T-helper 1 cell treated with Interleukin-12 subunit alpha and Interleukin-12 subunit beta and Interleukin-4 antibody, amounts not matched to agents 30 μg/mL and 1 μg/mL, for 36 hours (primary cell): Measurements from ENCODE around the gene CFAP74.

ENCODE experiments used
- H3K27ac Mint-ChIP-seq: one replicate; pipeline ENCODE4 v1.8.0; 2021; ENCODE audit warnings: mild to moderate bottlenecking, mixed read lengths
- H3K27me3 Mint-ChIP-seq: one replicate; pipeline ENCODE4 v1.8.0; 2021; ENCODE audit warnings: low read depth, mixed read lengths
- H3K36me3 Mint-ChIP-seq: one replicate; pipeline ENCODE4 v1.8.0; 2021; ENCODE audit warnings: low read depth, mixed read lengths
- H3K4me1 Mint-ChIP-seq: one replicate; pipeline ENCODE4 v1.8.0; 2021; ENCODE audit warnings: low read depth, mixed read lengths
- H3K4me3 Mint-ChIP-seq: one replicate; pipeline ENCODE4 v1.8.0; 2021; ENCODE audit warnings: mild to moderate bottlenecking, moderate library complexity, mixed read lengths
- H3K9me3 Mint-ChIP-seq: one replicate; pipeline ENCODE4 v1.8.0; 2021; ENCODE audit warnings: mixed read lengths

The CFAP74 gene

DNA sequence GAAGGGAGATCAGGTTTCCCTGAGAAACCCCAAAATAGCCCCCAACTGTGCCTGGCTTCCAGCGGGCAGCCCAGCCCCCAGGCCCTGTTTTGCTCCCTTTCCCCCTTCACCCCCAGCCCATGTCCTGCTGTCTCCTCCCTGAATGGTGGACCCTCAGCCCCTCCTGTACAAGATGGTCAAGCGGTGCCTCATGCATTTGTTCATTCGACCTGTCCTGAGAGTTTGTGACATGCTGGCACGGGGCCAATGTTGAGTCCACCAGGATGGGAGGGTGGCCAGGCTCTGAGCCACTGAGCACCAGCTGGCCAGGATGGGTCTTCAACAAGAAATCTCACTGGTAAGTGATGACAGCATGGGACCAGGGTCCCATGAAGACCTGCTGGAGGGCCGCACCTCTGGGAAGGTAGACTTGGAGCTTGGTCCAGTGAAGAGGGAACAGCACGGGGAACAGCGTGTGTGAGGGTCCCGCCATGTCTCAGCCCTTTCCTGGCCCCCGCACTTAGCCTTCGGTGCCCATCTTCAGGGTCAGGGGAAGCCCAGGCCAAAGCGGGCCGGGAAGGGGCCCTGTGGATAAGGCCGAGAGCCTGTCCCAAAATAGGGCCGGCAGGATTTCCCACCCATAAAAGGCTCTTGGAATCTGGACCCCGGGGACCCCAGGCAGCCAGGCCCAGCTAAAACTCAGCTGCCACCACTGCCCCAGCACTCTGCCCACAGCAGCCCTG is 88.5 kb downstream of the CFAP74 start, which contains the start of gene CALML6:
TSS of gene CALML6 (plus strand) at position 290 of the 722 bp plus-strand sequence. CDS start at position 311, 21 bp downstream.
- H3K4me3 Mint-ChIP-seq, result no peak within 1 kb of the TSS
- no peaks in the 10 kb centered on the region for H3K27me3 Mint-ChIP-seq
- H3K27ac Mint-ChIP-seq, result peak within 1 kb of the TSS; percentile 19
- H3K36me3 Mint-ChIP-seq, result no peaks in the 10 kb centered on the region
- H3K9me3 Mint-ChIP-seq, result no peaks in the 10 kb centered on the region
- H3K4me1 Mint-ChIP-seq, result peaks cover 2% of the 10 kb centered on the region

DNA sequence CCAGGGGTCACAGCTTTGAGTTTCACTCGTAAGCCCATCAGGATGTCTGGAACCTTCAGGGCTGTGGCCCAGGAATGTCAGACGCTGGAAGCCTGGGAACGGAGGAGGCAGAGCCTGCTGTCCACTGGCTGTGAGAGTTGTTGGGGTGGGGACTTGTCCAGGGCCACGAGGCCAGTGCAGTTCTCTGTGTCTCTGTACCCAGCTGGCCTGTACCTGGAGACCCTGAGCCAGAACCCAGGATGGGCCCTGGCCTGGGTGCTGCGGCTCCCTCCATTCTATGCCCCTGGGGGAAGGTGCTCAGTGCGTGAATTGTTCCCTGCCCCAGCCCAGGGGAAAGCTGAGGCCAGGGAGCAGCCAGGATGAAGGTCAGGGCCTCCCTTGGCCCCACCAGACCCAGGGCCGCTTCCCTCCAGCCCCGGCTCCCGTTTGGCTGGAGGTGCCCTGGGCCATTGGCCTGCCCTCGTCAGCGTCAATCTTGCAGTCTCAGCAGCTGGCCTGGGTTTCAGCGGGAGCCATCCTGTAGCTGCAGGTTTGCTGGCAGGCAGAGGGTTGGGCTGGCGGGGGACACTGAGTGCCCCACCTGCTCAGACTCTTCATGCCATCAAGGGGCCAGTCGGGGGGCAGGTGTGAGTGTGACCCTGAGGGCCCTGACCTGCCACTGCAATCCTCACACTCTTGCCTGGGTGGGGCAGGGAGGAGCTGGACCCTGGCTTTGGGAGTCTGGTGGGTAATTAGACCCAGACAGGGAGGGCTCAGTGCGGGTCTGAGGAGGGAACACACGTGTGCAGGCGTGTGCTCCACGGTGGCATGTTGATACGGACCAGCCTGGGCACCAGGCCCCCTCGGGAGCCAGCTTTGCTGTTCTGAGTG is 89.2 kb downstream of the CFAP74 start:
- Mint-ChIP-seq H3K4me1 (peaks cover 6% of the 10 kb centered on the region), H3K4me3 (no peak overlapping the region), H3K27me3 (no peaks in the 10 kb centered on the region), H3K27ac (no peak overlapping the region), H3K36me3 (no peaks in the 10 kb centered on the region), H3K9me3 (no peaks in the 10 kb centered on the region)

DNA sequence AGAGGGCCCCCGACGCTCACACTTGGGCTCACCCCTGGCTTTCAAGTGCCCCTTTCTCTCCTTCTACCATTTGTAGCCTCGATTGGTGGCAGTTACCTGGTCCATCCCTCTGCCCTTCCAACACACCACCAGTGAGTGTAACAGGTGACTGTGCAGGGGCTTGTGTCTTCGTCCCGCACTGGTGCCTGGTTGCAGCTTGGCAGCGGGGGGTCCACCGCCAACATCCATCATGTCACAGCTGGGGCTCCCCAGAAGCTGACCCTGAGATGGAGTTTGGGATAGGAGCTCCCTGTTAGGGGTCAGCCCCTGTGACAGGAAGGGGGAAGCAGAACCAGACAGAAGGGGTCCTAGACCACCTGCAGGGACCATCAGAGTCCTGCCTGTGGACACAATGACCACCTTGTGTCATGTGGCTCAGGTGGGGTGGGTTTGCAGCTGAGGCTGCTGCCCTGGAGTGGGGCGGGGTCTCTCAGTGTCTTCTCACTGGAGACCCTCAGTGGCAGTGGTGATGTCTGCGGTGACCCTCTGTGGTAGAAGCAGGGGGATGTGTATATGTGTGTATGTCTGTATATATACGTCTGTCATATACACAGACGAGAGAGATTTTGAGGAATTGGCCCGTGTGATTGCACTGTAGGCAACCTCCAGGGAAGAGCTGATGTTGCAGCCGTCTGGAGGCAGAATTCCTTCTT is 92.1 kb downstream of the CFAP74 start:
- peaks cover 8% of the 10 kb centered on the region for H3K4me1 Mint-ChIP-seq
- H3K4me3 Mint-ChIP-seq, result no peak overlapping the region
- H3K27me3 Mint-ChIP-seq, result no peaks in the 10 kb centered on the region
- H3K36me3 Mint-ChIP-seq, result no peaks in the 10 kb centered on the region
- no peak overlapping the region for H3K27ac Mint-ChIP-seq
- H3K9me3 Mint-ChIP-seq, result no peaks in the 10 kb centered on the region

DNA sequence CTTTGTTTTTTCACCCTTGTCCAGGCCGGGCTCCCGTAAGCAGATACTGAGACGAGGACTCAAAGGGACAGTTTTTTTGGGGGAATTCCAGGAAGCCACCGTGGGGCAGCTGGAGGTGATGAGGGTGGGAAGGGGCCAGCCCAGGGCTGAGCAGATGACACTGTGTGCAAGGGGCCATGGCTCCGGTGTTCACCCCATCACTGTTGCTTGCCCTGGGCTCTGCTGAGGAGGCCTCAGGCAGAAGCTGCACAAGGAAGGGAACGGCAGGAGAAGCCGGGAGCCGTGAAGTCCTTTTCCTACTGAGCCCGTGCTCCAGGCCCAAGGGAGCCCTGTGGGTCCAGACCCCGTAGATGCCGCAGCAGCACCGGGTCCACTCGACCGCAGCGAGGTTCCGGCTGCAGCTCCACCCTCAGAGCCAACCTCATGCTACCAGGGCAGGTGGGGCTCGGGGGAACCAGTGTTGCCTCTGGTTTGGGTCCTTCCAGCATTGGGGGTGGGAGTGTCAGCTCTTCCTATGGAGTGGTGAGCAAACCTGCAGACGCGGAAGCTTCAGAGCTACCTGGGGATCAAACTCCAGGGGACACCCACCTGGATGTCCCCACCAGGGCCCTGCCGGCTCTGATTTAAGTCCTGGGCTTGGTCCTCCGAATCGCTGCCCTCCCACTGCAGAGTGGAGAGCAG is 92.8 kb downstream of the CFAP74 start:
- no peak overlapping the region for H3K4me3 Mint-ChIP-seq
- no peaks in the 10 kb centered on the region for H3K27me3 Mint-ChIP-seq
- peaks cover 13% of the 10 kb centered on the region for H3K4me1 Mint-ChIP-seq
- no peak overlapping the region for H3K27ac Mint-ChIP-seq
- H3K9me3 Mint-ChIP-seq, result no peaks in the 10 kb centered on the region
- no peaks in the 10 kb centered on the region for H3K36me3 Mint-ChIP-seq

DNA sequence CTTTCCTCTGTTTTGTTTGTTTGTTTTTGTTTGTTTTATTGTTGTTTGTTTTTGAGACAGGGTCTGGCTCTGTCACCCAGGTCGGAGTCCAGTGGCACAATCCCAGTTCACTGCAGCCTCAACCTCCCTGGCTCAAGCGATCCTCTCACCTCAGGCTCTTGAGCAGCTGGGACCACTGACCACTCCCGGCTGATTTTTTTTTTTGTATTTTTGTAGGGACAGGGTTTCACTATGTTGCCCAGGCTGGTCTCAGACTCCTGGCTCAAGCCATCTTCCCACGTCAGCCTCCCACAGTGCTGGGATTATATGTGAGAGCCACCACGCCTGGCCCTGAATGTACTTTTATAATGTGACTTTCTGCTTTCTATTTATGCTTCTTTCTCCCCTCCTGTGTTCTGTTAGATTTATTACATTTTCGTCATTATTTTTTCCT is 93.5 kb downstream of the CFAP74 start:
- peak overlapping the region; percentile 47 for H3K27ac Mint-ChIP-seq
- peaks cover 13% of the 10 kb centered on the region for H3K4me1 Mint-ChIP-seq
- H3K36me3 Mint-ChIP-seq, result no peaks in the 10 kb centered on the region
- no peaks in the 10 kb centered on the region for H3K27me3 Mint-ChIP-seq
- H3K4me3 Mint-ChIP-seq, result peak overlapping the region; percentile 77
- no peaks in the 10 kb centered on the region for H3K9me3 Mint-ChIP-seq

DNA sequence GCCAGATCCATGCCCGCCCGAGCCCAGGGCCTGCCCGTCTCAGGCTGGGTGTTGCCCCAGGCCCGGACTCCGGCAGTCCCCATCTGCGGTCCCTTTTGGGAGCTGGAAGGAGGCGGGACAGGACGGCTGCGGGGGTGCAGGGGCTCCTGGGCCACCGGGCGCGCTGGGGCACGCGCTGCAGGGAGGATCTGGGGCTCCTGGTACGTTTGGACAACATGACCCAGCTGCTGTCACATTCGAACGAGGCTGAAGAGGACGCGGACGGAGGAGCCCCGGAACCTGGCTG is 95.1 kb downstream of the CFAP74 start:
- no peaks in the 10 kb centered on the region for H3K27me3 Mint-ChIP-seq
- peaks cover 13% of the 10 kb centered on the region for H3K4me1 Mint-ChIP-seq
- no peaks in the 10 kb centered on the region for H3K36me3 Mint-ChIP-seq
- H3K4me3 Mint-ChIP-seq, result peak overlapping the region; percentile 71
- no peak overlapping the region for H3K27ac Mint-ChIP-seq
- H3K9me3 Mint-ChIP-seq, result no peaks in the 10 kb centered on the region

DNA sequence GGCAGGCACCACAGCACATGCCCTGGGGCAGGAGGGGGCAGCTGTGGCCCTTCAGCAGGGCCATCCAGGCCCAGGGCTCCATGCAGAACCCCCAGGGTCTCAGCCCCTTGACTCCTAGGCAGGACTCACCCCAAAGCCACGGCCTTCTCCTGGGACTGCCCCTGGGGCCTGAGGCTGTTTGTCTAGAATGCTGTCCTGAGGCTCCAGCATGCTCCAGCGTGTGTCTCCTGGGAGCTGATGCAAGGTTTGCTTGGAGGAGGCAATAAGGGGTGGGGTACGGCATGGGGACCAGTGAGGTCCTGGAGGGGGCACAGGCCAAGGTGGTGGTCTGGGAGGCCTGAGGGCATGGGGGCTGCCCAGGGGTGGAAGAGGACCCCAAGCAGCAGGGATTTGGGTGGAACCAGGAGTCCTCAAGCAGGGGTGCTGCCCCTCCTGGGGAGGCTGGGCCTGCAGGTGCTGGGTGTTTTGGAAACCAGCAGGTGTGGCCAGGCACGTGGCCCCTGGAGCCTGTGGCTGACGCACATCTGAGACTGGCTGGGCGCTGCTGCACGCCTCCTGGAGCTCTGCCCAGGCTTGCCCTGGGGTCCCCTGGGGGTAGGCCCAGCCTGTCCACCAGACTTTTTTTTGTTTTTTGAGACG is 96.4 kb downstream of the CFAP74 start:
- Mint-ChIP-seq H3K36me3 (no peaks in the 10 kb centered on the region), H3K27me3 (no peaks in the 10 kb centered on the region), H3K4me3 (no peak overlapping the region), H3K4me1 (peaks cover 13% of the 10 kb centered on the region), H3K27ac (no peak overlapping the region), H3K9me3 (no peaks in the 10 kb centered on the region)

DNA sequence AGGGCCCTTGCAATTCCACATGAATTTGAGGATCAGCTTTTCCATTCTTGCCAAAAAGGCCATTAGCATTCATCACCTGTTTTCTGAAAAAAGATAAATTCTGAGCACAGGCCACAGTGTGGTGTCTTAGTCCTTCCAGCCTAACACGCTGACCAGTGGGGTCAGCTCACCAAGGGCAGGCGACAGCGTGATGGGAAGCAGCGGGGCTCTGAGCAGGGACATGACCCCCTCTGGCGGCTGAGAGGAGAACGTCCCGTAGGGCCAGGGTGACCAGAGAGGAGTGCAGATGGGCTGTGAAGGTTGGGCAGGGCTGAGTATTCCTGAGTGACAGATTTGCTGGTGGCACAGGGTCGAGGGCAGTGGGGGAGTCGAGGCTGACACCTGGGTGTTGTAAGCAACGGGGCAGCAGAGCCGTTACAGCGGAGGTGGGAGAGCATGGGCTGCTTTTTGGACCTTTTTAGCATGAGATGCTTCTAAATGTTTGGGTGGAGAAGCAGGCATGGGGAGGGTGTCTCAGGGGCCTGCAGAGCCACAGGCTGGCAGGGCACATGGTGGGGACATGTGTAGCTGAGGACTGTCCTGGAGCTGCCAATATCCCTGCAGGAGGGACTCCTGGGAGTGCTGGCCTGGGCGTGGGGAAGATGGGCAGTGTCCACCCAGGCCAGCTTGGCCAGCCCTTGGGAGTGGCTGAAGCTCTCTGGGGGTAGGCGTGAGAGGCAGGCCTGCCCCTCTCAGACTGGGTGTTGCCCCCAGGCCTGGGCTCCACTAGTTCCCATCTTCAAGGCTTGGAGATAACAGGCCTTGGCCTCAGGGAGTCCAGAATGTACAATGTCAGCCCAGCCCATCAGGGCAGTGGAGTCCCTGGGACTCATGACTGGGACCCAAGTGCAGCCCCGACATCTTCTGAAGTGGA is 97.1 kb downstream of the CFAP74 start:
- Mint-ChIP-seq H3K27ac (peak overlapping the region; percentile 46), H3K9me3 (no peaks in the 10 kb centered on the region), H3K4me3 (peak overlapping the region; percentile 67), H3K27me3 (no peaks in the 10 kb centered on the region), H3K4me1 (peaks cover 13% of the 10 kb centered on the region), H3K36me3 (no peaks in the 10 kb centered on the region)

DNA sequence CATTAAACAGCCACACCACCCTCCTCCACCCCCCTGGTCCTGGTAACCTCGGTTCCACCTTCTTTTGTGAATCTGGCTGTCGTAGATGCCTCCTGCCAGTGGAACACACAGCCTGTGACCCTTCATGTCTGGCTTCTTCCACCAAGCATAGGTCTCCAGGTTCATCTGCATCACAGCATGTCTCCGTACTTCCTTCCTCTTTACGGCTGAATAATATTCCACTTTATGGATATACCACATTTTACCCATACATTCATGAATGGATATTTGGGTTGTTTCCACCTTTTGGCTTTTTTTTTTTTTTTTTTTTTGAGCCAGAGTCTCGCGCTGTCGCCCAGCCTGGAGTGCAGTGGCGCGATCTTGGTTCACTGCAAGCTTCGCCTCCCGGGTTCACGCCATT is 100.4 kb downstream of the CFAP74 start:
- no peaks in the 10 kb centered on the region for H3K9me3 Mint-ChIP-seq
- H3K27ac Mint-ChIP-seq, result no peak overlapping the region
- no peak overlapping the region for H3K4me3 Mint-ChIP-seq
- peaks cover 7% of the 10 kb centered on the region for H3K4me1 Mint-ChIP-seq
- no peaks in the 10 kb centered on the region for H3K36me3 Mint-ChIP-seq
- peaks cover 3% of the 10 kb centered on the region for H3K27me3 Mint-ChIP-seq

DNA sequence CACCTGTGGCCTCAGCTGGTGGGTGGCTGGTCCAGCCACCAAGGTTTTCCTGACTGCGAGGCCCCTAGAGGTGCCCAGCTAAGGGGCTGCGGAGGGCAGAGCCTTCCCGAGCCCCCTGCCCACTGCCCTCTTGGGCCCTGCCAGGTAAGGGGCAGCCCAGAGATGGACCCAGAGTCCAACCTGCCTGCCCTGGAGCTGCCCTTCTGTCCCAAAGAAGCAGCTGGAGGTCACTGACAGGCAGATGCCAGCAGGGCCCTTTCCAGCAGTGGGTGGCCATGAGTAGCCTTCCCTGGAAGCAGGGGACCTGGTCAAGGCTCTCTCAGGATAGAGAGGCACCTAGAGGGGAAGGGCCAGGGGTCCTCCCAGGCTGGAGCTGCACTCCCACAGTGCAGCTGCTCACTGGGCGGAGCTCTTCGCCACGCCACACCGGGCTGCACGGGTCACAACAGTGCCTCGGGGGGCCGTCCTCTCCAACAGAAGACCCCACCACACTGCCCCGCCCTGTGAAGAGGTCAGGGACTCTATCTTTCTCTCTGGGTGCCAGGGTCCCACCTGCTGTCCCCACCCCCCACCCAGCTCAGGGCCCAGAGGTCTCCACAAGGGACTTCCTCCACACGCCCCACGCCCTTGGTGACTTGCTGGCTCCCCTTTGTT is 101.8 kb downstream of the CFAP74 start:
- H3K4me1 Mint-ChIP-seq, result peaks cover 5% of the 10 kb centered on the region
- no peak overlapping the region for H3K4me3 Mint-ChIP-seq
- H3K36me3 Mint-ChIP-seq, result no peaks in the 10 kb centered on the region
- no peaks in the 10 kb centered on the region for H3K9me3 Mint-ChIP-seq
- H3K27me3 Mint-ChIP-seq, result peaks cover 3% of the 10 kb centered on the region
- H3K27ac Mint-ChIP-seq, result no peak overlapping the region

DNA sequence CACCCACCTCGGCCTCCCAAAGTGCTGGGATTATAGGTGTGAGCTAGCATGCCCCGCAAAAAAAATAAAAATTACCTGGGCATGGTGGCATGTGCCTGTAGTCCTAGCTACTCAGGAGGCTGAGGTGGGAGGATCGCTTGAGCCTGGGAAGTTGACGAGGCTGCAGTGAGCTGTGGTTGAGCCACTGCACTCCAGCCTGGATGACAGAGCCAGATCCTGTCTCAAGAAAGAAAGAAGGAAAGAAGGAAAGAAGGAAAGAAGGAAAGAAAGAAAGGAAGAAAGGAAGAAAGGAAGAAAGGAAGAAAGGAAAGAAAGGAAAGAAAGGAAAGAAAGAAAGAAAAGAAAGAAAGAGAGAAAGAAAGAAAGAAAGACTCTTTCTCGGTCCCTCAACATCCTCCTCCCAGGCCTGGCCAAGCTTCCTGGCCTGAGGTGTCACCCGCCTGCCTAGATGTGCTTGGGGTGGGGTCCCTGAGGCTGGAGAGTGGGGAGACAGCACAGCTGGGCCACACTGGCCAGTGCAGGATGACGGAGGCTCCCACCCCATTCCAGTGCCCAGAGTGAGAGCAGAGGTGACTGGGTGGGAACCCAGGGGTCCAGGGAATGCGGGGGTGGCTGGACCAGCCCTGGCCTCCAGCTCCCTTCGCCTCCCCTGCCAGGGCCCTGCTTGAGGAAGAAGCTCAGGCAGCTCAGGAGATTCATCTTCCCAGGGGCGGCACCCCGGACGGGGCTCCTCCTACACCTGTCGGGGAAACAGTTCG is 102.5 kb downstream of the CFAP74 start:
- Mint-ChIP-seq H3K27me3 (peaks cover 3% of the 10 kb centered on the region), H3K4me1 (peaks cover 1% of the 10 kb centered on the region), H3K4me3 (no peak overlapping the region), H3K9me3 (no peaks in the 10 kb centered on the region), H3K27ac (no peak overlapping the region), H3K36me3 (no peaks in the 10 kb centered on the region)

DNA sequence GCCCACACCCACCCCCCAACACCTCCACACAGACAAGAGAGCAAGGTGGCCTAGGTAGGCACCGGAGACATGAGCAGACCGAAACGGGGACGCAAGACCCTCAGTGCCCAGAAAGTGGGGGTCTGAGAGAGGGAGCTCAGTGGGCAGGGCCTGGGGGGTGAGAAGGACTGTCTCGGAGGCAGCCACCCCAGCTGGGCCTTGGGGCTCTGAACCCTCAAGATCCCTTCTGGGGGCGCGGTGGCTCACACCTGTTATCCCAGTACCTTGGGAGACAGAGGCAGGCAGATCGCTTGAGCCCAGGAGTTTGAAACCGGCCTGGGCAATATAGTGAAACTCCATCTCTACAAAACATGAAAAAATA is 103.6 kb downstream of the CFAP74 start:
- peaks cover 3% of the 10 kb centered on the region for H3K4me1 Mint-ChIP-seq
- H3K9me3 Mint-ChIP-seq, result no peaks in the 10 kb centered on the region
- no peak overlapping the region for H3K27ac Mint-ChIP-seq
- peaks cover 5% of the 10 kb centered on the region for H3K27me3 Mint-ChIP-seq
- no peaks in the 10 kb centered on the region for H3K36me3 Mint-ChIP-seq
- H3K4me3 Mint-ChIP-seq, result no peak overlapping the region
